Loucy (cell line): ENCODE data around the gene GHRHR.

Source experiments
- CTCF ChIP-seq: fragments of 200-600 bp; sonication (generic); conservative IDR thresholded peaks from 2 replicates; pipeline ENCODE4 v1.5.1; 2014; ENCODE audit warnings: mild to moderate bottlenecking, antibody characterized with exemption, low read length
- EZH2phosphoT487 ChIP-seq: fragments of 200-600 bp; IDR thresholded peaks from 2 replicates; pipeline ENCODE4 v1.6.1; 2018; ENCODE audit warnings: antibody characterized with exemption, mild to moderate bottlenecking, moderate library complexity, borderline replicate concordance

GRCh38 chr7:31017032-31017675 lies 53.4 kb downstream of the GHRHR start:
- TF ChIP-seq CTCF, result no peak
- TF ChIP-seq EZH2phosphoT487, result no peak
